ENCODE measurements around the gene RBPMS2.

- TF ChIP-seq, protein P1, sequence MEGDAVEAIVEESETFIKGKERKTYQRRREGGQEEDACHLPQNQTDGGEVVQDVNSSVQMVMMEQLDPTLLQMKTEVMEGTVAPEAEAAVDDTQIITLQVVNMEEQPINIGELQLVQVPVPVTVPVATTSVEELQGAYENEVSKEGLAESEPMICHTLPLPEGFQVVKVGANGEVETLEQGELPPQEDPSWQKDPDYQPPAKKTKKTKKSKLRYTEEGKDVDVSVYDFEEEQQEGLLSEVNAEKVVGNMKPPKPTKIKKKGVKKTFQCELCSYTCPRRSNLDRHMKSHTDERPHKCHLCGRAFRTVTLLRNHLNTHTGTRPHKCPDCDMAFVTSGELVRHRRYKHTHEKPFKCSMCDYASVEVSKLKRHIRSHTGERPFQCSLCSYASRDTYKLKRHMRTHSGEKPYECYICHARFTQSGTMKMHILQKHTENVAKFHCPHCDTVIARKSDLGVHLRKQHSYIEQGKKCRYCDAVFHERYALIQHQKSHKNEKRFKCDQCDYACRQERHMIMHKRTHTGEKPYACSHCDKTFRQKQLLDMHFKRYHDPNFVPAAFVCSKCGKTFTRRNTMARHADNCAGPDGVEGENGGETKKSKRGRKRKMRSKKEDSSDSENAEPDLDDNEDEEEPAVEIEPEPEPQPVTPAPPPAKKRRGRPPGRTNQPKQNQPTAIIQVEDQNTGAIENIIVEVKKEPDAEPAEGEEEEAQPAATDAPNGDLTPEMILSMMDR (IDR thresholded peaks at IDR 0.05; ENCODE audit: poor library complexity, severe bottlenecking), result no peak
- no peak for TF ChIP-seq RAD21 (conservative IDR thresholded peaks at IDR 0.05)
Measured at GRCh38 chr15:64746356-64746755, 29.0 kb downstream of the RBPMS2 start.
